Duodenal mucosa (tissue), 2 donors: ENCODE measurements around the gene ATP9A.

Experiments
- H3K27ac ChIP-seq: one replicate; pipeline ENCODE4 v1.7.0; 2013; ENCODE audit warnings: low read depth, low read length
- H3K27me3 ChIP-seq, 2 donors: one replicate each; pipeline ENCODE4 v1.7.0; 2013; ENCODE audit warnings: low read length in 2 of 2, control low read depth in 1 of 2; ENCODE audit not compliant: insufficient read depth in 2 of 2, control insufficient read depth in 1 of 2
- H3K36me3 ChIP-seq, 2 donors: one replicate each; pipeline ENCODE4 v1.7.0; 2013; ENCODE audit warnings: low read length in 2 of 2, control low read depth in 1 of 2; ENCODE audit not compliant: insufficient read depth in 2 of 2, control insufficient read depth in 1 of 2
- H3K4me1 ChIP-seq, 2 donors: one replicate each; pipeline ENCODE4 v1.7.0; 2013; ENCODE audit warnings: low read length in 2 of 2, control low read depth in 1 of 2; ENCODE audit not compliant: insufficient read depth in 2 of 2, control insufficient read depth in 1 of 2
- H3K4me3 ChIP-seq, 2 donors: one replicate each; pipeline ENCODE4 v1.7.0; 2013; ENCODE audit warnings: low read length in 2 of 2, low read depth in 1 of 2
- H3K9ac ChIP-seq, 2 donors: one replicate each; pipeline ENCODE4 v1.7.0; 2013; ENCODE audit warnings: low read length in 2 of 2, low read depth in 1 of 2
- H3K9me3 ChIP-seq, 2 donors: one replicate each; pipeline ENCODE4 v1.7.0; 2013; ENCODE audit warnings: low read length in 2 of 2, control low read depth in 1 of 2; ENCODE audit not compliant: control insufficient read depth in 1 of 2

The ATP9A gene

GRCh38 chr20:51609251-51609650, 158.9 kb downstream of the ATP9A start:
- H3K9ac ChIP-seq: no peak overlapping the region
- no peaks in the 10 kb centered on the region for H3K27me3 ChIP-seq
- H3K4me3 ChIP-seq: no peak overlapping the region
- H3K36me3 ChIP-seq: peaks cover 23 to 44% of the 10 kb centered on the region in 2 donors
- no peaks in the 10 kb centered on the region for H3K9me3 ChIP-seq
- H3K27ac ChIP-seq: no peak overlapping the region
- no peaks in the 10 kb centered on the region for H3K4me1 ChIP-seq

GRCh38 chr20:51608061-51608460, 160.1 kb downstream of the ATP9A start:
- H3K9ac ChIP-seq: no peak overlapping the region
- no peaks in the 10 kb centered on the region for H3K4me1 ChIP-seq
- H3K36me3 ChIP-seq: peaks cover 20 to 44% of the 10 kb centered on the region in 2 donors
- H3K4me3 ChIP-seq: no peak overlapping the region
- no peaks in the 10 kb centered on the region for H3K9me3 ChIP-seq
- no peak overlapping the region for H3K27ac ChIP-seq
- H3K27me3 ChIP-seq: no peaks in the 10 kb centered on the region

- H3K4me1 ChIP-seq: no peaks in the 10 kb centered on the region
- no peak overlapping the region for H3K9ac ChIP-seq
- no peak overlapping the region for H3K4me3 ChIP-seq
- H3K9me3 ChIP-seq: no peaks in the 10 kb centered on the region
- H3K27ac ChIP-seq: no peak overlapping the region
- H3K36me3 ChIP-seq: peaks cover 16 to 38% of the 10 kb centered on the region in 2 donors
- H3K27me3 ChIP-seq: no peaks in the 10 kb centered on the region
Observed at GRCh38 chr20:51607170-51607569, 161.0 kb downstream of the ATP9A start.

- Histone ChIP-seq H3K9ac (no peak overlapping the region), H3K4me3 (no peak overlapping the region), H3K4me1 (no peaks in the 10 kb centered on the region), H3K36me3 (peaks cover 16 to 44% of the 10 kb centered on the region in 2 donors), H3K27me3 (no peaks in the 10 kb centered on the region), H3K9me3 (no peaks in the 10 kb centered on the region), H3K27ac (no peak overlapping the region)
Observed at GRCh38 chr20:51604851-51605250, 163.3 kb downstream of the ATP9A start.

GRCh38 chr20:51602131-51602530, 166.1 kb downstream of the ATP9A start:
- Histone ChIP-seq H3K4me1 (no peaks in the 10 kb centered on the region), H3K9me3 (no peaks in the 10 kb centered on the region), H3K27ac (no peak overlapping the region), H3K27me3 (no peaks in the 10 kb centered on the region), H3K9ac (no peak overlapping the region), H3K4me3 (no peak overlapping the region), H3K36me3 (peaks cover 8 to 41% of the 10 kb centered on the region in 2 donors)

- H3K9ac ChIP-seq: no peak overlapping the region
- H3K27ac ChIP-seq: no peak overlapping the region
- H3K27me3 ChIP-seq: no peaks in the 10 kb centered on the region
- H3K4me1 ChIP-seq: no peaks in the 10 kb centered on the region
- H3K36me3 ChIP-seq: peaks cover 6 to 40% of the 10 kb centered on the region in 2 donors
- no peak overlapping the region for H3K4me3 ChIP-seq
- H3K9me3 ChIP-seq: no peaks in the 10 kb centered on the region
Observed at GRCh38 chr20:51600950-51601349, 167.2 kb downstream of the ATP9A start.

GRCh38 chr20:51600016-51600420, 168.2 kb downstream of the ATP9A start:
- H3K27ac ChIP-seq: no peak overlapping the region
- no peaks in the 10 kb centered on the region for H3K27me3 ChIP-seq
- H3K9ac ChIP-seq: no peak overlapping the region
- H3K4me1 ChIP-seq: no peaks in the 10 kb centered on the region
- peaks cover 6 to 40% of the 10 kb centered on the region in 2 donors for H3K36me3 ChIP-seq
- H3K9me3 ChIP-seq: no peaks in the 10 kb centered on the region
- no peak overlapping the region for H3K4me3 ChIP-seq

GRCh38 chr20:51598556-51598955, 169.6 kb downstream of the ATP9A start:
- Histone ChIP-seq H3K27me3 (no peaks in the 10 kb centered on the region), H3K9ac (no peak overlapping the region), H3K4me1 (peaks cover 0 to 7% of the 10 kb centered on the region in 2 donors), H3K36me3 (peaks cover 0 to 30% of the 10 kb centered on the region in 2 donors), H3K27ac (no peak overlapping the region), H3K4me3 (no peak overlapping the region), H3K9me3 (no peaks in the 10 kb centered on the region)

- H3K9ac ChIP-seq: no peak overlapping the region
Observed at GRCh38 chr20:51597389-51598231, 170.6 kb downstream of the ATP9A start.

GRCh38 chr20:51596668-51597388, 171.4 kb downstream of the ATP9A start:
- H3K27me3 ChIP-seq: no peaks in the 10 kb centered on the region
- peaks cover 0 to 7% of the 10 kb centered on the region in 2 donors for H3K4me1 ChIP-seq

More at GRCh38 chr20:51597389-51598231, 170.6 kb downstream of the ATP9A start:
- no peak overlapping the region for H3K4me3 ChIP-seq
- peaks cover 0 to 7% of the 10 kb centered on the region in 2 donors for H3K4me1 ChIP-seq
- no peaks in the 10 kb centered on the region for H3K27me3 ChIP-seq
- H3K27ac ChIP-seq: no peak overlapping the region
- H3K9me3 ChIP-seq: no peaks in the 10 kb centered on the region
- peaks cover 0 to 27% of the 10 kb centered on the region in 2 donors for H3K36me3 ChIP-seq

More at GRCh38 chr20:51596668-51597388, 171.4 kb downstream of the ATP9A start:
- no peak overlapping the region for H3K9ac ChIP-seq
- no peaks in the 10 kb centered on the region for H3K9me3 ChIP-seq
- peaks cover 0 to 27% of the 10 kb centered on the region in 2 donors for H3K36me3 ChIP-seq
- no peak overlapping the region for H3K27ac ChIP-seq
- no peak overlapping the region for H3K4me3 ChIP-seq
